Head of caudate nucleus (tissue), 42 donors: ENCODE data around the gene MAPK4.
"Not testable (repeated sequence)": the region's sequence is repeated elsewhere in the genome, so short reads cannot be mapped to it uniquely, and the experiment has no call there.

Source experiments
- DNase-seq, 42 donors: peaks; one replicate each; pipeline versions ENCODE4 v3.0.0 to v3.0.0-alpha.2; 2020 to 2021; ENCODE audit warnings: mixed read lengths in 7 of 42
- intact Hi-C: fragments of 100-400 bp; cut with DNase I; formaldehyde crosslinking; loops from one replicate; pipeline ENCODE4 v1.15.0; 2022

The MAPK4 gene

DNA sequence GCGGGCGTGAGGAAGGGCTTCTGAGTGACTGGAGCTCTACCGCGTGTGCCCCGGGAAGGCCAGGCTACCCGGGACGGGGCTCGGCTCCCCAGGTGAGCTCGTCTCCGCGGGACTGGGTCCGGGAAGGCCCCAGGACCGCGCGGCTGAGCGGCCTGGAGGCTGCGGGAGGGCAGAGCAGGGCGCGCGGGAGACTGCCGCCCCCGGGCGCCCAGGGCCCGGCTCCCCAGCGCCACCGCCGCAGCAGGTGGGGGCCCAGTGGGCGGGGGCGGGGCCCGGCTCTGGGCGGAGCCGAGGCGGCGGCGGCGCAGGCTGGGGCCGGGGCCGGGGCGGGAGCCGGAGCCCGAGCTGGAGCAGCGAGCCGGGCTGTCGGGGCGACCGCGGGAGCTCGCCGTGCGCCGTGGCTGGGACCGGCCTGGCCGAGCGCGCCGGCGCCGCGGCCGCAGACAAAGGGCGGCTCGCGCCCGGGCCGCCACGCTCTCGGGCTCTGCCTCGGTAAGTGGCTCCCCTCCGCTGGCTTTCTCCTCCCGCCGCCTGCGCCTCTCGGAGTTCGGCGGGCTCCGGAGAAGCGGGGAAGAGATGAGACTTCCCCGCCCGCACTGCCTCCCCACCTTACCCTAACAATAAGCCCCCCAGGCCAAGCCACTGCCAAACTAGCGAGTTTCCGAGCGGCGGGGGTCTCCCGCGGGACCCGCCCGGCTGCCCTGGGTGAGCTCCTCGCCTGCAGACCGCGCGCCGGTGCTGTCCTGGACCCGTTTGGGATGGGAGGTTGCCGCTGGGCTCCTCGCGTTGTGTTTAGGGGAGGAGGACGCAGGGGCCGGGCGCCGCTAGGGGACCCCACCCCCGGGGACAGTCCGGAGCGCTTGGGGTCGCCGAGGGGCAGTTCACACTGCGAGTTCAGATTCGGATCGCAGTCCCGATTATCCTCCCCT, at the start of gene MAPK4:
Gene MAPK4 (plus strand): TSS at position 336 of the 929 bp plus-strand sequence. CDS start 103,872 bp downstream, outside the sequence.
- peak in 39 of 42 donors; percentile 34 to 83 (median 65) for DNase-seq
- intact Hi-C loops, result no loop called here

DNA sequence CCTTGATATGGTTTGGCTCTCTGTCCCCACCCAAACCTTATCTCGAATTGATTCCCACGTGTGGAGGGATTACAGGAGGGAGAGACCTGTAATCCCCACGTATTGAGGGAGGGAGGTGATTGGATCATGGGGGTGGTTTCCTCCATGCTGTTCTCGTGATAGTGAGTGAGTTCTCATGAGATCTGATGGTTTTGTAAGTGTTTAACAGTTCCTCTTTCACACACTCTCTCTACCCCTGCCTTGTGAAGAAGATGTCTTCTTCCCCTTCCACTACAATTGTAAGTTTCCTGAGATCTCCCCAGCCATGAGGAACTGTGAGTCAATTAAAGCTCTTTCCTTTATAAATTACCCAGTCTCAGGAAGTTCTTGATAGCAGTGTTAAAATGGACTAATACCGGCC, 42.6 kb upstream of the MAPK4 start:
- intact Hi-C loops, DNase-seq: not testable (repeated sequence)

- peak in 3 of 42 donors; percentile 5 to 68 (median 44) for DNase-seq
- intact Hi-C loops, result no loop called here
These were observed 40.9 kb upstream of the MAPK4 start for GRCh38 chr18:50518787-50519546.

DNA sequence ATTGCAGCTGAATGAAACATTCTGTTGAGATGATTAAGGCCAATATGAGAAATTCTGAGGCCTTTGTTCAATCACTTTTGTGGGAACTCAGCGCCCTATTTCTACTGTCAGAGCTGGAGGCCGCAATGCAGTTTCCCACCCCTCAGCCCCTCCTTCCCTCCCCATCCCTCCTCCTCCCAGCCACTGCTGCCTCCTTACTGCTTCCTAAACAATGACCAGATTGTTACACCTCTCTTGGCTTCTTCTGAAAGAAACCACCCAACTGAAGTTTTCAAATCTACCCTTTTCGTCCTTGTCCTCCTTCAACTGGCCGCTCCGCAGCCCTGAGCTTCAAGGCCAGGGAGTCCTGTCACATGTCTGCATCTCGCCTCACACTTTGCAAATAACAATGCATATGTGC, 36.7 kb upstream of the MAPK4 start:
- intact Hi-C loops, result no loop called here
- DNase-seq, result peak in 6 of 42 donors; percentile 4 to 73 (median 30)

DNA sequence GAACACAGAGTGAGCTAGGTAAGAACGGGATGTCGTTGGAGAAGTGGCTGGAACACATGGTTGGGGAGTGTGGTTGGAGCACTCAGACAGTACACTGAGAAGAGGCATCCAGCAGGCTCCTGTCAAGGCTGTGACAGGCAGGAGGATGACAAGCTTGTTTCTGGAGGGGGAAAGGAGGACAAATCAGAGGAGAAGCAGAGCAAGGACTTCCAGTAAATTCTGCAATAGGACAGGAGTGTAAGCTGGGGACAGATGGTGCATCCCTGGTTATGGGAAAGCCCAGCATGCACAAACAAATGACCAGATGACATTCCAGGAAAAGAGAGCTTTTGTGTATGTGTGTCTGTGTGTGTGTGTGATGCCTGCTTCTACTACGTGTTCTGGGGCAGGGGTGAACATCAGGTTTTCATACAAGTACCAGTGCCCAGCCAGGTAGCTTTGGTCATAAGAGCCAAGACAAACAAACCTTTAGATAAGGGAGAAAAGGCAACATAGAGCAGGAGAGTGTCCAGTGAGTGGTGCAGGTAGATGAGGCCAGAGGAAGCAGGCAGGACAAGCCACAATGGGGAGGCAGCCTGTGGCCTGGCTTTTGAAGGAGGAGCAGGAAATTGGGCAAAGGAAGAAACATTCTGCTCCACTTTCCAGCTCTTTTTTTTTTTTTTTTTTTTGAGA, 32.1 kb upstream of the MAPK4 start:
- no peak for DNase-seq
- intact Hi-C loops, result no loop called here

DNA sequence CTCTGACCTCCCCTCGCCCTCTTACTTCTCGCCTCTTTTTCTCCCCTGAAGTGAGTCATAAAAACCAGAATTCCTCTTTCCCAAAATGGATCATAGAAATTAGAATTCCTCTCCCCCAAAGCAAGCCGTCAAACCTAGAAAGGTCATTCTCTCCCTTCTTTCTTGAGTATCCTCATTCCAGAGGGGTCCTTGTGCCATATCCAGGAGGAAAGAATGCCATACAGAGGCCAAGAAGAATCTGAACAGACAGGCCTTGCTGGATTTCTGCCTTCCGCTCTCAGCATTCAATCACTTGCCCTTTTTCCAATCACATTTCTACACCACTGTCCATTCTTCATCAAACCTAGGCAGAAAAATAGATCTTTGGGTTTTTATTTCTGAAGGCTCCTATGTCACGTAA, 31.1 kb upstream of the MAPK4 start:
- intact Hi-C loops, result no loop called here
- DNase-seq, result no peak

- intact Hi-C loops, DNase-seq: not testable (repeated sequence)
These were observed 26.1 kb upstream of the MAPK4 start for GRCh38 chr18:50533822-50534221.

GRCh38 chr18:50544476-50544875, 15.4 kb upstream of the MAPK4 start:
- DNase-seq, result peak in 1 of 42 donors; percentile 3
- intact Hi-C loops, result not testable (repeated sequence)

GRCh38 chr18:50545936-50546335, 14.0 kb upstream of the MAPK4 start:
- DNase-seq, result peak in 1 of 42 donors; percentile 38
- intact Hi-C loops, result no loop called here

- intact Hi-C loops, result no loop called here
- no peak for DNase-seq
These were observed 11.7 kb upstream of the MAPK4 start for GRCh38 chr18:50548160-50548559.

DNA sequence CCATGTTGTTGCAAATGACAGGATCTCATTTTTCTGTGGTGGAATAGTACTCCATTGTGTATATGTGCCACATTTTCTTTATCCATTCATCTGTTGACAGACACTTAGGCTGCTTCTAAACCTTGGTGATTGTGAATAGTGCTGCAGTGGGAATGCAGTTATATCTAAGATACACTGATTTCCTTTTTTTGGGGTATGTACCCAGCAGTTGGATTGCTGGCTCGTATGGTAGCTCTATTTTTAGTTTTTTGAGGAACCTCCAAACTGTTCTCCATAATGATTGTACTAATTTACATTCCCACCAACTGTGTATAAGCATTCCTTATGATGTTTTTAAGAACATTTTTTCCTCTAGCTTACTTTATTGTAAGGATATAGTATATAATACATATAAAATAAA, 8.2 kb upstream of the MAPK4 start:
- intact Hi-C loops, DNase-seq: not testable (repeated sequence)

DNA sequence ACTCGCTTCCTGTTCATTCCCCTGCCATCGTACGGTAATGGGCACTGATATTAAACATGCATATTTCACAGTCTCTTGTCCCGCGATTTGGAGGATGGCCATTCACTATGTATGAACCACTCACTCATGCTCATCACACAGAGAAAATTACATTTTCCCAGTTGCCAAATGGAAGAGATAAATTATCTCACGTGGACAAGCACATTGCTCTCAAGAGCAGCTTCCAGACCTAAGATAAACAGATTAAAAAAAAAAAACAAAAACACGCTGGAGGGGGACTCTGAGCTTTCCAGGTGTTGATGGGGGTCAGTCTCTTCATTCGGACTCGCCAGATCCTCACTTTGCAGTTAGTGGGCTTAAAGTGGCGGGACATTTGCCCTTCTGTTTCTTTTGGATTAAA, 1.7 kb upstream of the MAPK4 start:
- intact Hi-C loops, result no loop called here
- DNase-seq, result no peak

GRCh38 chr18:50558948-50559751, 737 bp upstream of the MAPK4 start:
- intact Hi-C loops, result no loop called here
- peak in 1 of 42 donors; percentile 6 for DNase-seq

GRCh38 chr18:50560681-50561629, 1.1 kb downstream of the MAPK4 start:
- intact Hi-C loops, result no loop called here
- peak in 35 of 42 donors; percentile 7 to 67 (median 46) for DNase-seq

DNA sequence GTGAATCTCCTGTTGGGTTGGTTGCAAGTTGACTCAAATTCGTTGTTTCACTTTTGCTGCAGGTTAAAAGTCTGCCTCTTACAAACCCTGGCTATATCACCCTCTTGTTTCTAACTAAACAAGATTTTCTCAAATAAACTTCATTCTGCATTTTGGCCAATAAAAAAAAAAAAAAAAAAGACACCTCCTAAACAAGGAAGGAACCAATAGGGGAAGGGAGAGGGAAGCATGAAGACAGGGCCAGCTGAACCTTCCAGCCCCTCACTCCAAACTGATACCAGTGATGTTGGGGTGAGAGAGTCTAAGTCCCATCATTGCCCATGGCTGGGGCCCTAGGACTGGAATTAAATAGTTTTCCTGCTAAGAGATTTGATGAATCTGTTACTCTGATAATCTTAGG, 2.4 kb downstream of the MAPK4 start:
- DNase-seq, intact Hi-C loops: not testable (repeated sequence)

DNA sequence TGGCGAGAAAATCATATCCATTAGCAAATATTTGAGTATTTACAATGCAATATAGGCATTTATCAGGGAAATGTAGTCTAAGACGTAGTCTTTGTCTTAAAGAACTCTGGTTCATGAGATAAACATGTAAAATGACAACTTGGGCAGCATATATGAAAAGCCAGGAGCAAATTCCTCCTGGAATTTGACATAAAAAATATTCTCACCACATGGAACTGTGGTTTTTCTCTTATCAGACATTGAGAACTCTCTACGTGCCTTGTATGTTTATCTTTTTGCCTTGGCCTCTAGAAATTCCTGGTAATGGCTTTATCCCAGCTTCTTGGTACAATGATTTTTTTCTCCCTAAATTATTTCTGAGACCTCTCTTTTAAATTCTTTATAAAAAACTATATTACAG, 2.8 kb downstream of the MAPK4 start:
- DNase-seq, result no peak
- intact Hi-C loops, result no loop called here

GRCh38 chr18:50563376-50563775, 3.5 kb downstream of the MAPK4 start:
- intact Hi-C loops, result no loop called here
- DNase-seq, result peak in 1 of 42 donors; percentile 9

- intact Hi-C loops, result no loop called here
- no peak for DNase-seq
These were observed 10.0 kb downstream of the MAPK4 start for GRCh38 chr18:50569930-50570329.
